HT-29 (cell line): ENCODE data around the gene STAG3. TPM values are rescaled to one million over a fixed set of nuclear protein-coding genes. Genes with fewer than 3 reads are reported as not detected.
A peak's percentile ranks its signal among the peaks of the same experiment; 100 is the strongest.
"Not testable (repeated sequence)": the region's sequence is repeated elsewhere in the genome, so short reads cannot be mapped to it uniquely, and the experiment has no call there.

Experiments
- DNase-seq: peaks from one replicate; pipeline ENCODE4 v3.0.0-alpha.2; 2015; ENCODE audit warnings: low spot score
- total RNA-seq: library from RNA; depleted of rRNA; stranded (reverse); fragments of >200 nt; shearing (Covaris generic); gene quantifications from 2 replicates; pipeline ENCODE4 v1.2.3, GENCODE V29; 2014

STAG3 gene
- total RNA-seq, 1 experiment from 2014 or later: 0.05 TPM

GRCh38 chr7:100171840-100172239, 5.9 kb upstream of the STAG3 start:
- DNase-seq: no peak

GRCh38 chr7:100173806-100174495, 3.8 kb upstream of the STAG3 start:
- no peak for DNase-seq

GRCh38 chr7:100174582-100174981, 3.1 kb upstream of the STAG3 start:
- no peak for DNase-seq

- DNase-seq: no peak
Measured at GRCh38 chr7:100175296-100175935, 2.3 kb upstream of the STAG3 start.

- no peak for DNase-seq
Measured at GRCh38 chr7:100176096-100177044, 1.3 kb upstream of the STAG3 start.

GRCh38 chr7:100180084-100180483, 2.4 kb downstream of the STAG3 start:
- not testable (repeated sequence) for DNase-seq

- not testable (repeated sequence) for DNase-seq
Measured at GRCh38 chr7:100182616-100183015, 4.9 kb downstream of the STAG3 start.

- DNase-seq: not testable (repeated sequence)
Measured at GRCh38 chr7:100183090-100183489, 5.4 kb downstream of the STAG3 start.

GRCh38 chr7:100185726-100186125, 8.0 kb downstream of the STAG3 start:
- DNase-seq: no peak

GRCh38 chr7:100189061-100189460, 11.3 kb downstream of the STAG3 start:
- no peak for DNase-seq

- peak; percentile 57 for DNase-seq
Measured at GRCh38 chr7:100190048-100190711, 12.5 kb downstream of the STAG3 start.

GRCh38 chr7:100191775-100192174, 14.1 kb downstream of the STAG3 start:
- DNase-seq: no peak

- DNase-seq: not testable (repeated sequence)
Measured at GRCh38 chr7:100192281-100192862, 14.7 kb downstream of the STAG3 start.

- no peak for DNase-seq
Measured at GRCh38 chr7:100192969-100193368, 15.3 kb downstream of the STAG3 start.

GRCh38 chr7:100195222-100195621, 17.5 kb downstream of the STAG3 start:
- DNase-seq: no peak

- not testable (repeated sequence) for DNase-seq
Measured at GRCh38 chr7:100195901-100196322, 18.2 kb downstream of the STAG3 start.

- DNase-seq: no peak
Measured at GRCh38 chr7:100198266-100198665, 20.5 kb downstream of the STAG3 start.

GRCh38 chr7:100200693-100201092, 23.0 kb downstream of the STAG3 start:
- peak; percentile 28 for DNase-seq

GRCh38 chr7:100204454-100204853, 26.7 kb downstream of the STAG3 start:
- DNase-seq: no peak

- DNase-seq: no peak
Measured at GRCh38 chr7:100208911-100209408, 31.2 kb downstream of the STAG3 start.

- DNase-seq: no peak
Measured at GRCh38 chr7:100209493-100209892, 31.8 kb downstream of the STAG3 start.
